HEK293 (cell line): ENCODE measurements around the gene RSU1.

Experiments used
- CTCF ChIA-PET: fragments of 350-600 bp; formaldehyde crosslinking; extraction: SDS; loops from one replicate; lab custom pipeline; 2021; ENCODE audit warnings: antibody characterized with exemption; lab: Yijun Ruan, JAX
- POLR2A ChIA-PET: fragments of 300-600 bp; formaldehyde crosslinking; extraction: SDS; loops from one replicate; lab custom pipeline; 2020; ENCODE audit warnings: antibody characterized with exemption, inconsistent platforms; lab: Yijun Ruan, JAX
- H3K27ac ChIP-seq: fragments of 200-500 bp; sonication (Bioruptor generic); 2 replicates; pipeline ENCODE4 v1.5.1; 2014; ENCODE audit warnings: low read depth, low read length, control low read depth, inconsistent platforms; ENCODE audit errors: extremely low read depth
- H3K36me3 ChIP-seq, 2 experiments: fragments of 200-500 bp in 1 of 2; sonication (Bioruptor generic) in 1 of 2; 1 replicate in 1 of 2; 2 replicates in 1 of 2; pipeline ENCODE4 v1.5.1; 2014 to 2017; ENCODE audit warnings: inconsistent platforms in 2 of 2, low read length in 2 of 2; ENCODE audit not compliant: control insufficient read depth in 2 of 2, insufficient read depth in 1 of 2
- H3K4me1 ChIP-seq: fragments of 200-500 bp; sonication (Bioruptor generic); 2 replicates; pipeline ENCODE4 v1.5.1; 2014; ENCODE audit warnings: mild to moderate bottlenecking, low read length, inconsistent platforms; ENCODE audit not compliant: control insufficient read depth, insufficient read depth
- H3K4me3 ChIP-seq: 2 replicates; pipeline ENCODE4 v1.5.1; 2011; ENCODE audit warnings: low read depth, mild to moderate bottlenecking, control low read depth, low read length, moderate library complexity
- H3K9me3 ChIP-seq: fragments of 200-500 bp; sonication (Bioruptor generic); 2 replicates; pipeline ENCODE4 v1.5.1; 2014; ENCODE audit warnings: low read depth, low read length, inconsistent platforms; ENCODE audit not compliant: control insufficient read depth, insufficient read depth
- GLIS2 ChIP-seq: fragments of 450-650 bp; formaldehyde crosslinking; IDR thresholded peaks from 2 replicates; pipeline ENCODE4 v1.5.1; 2016; ENCODE audit warnings: missing biosample characterization, missing genetic modification characterization
- KLF7 ChIP-seq: fragments of 450-650 bp; formaldehyde crosslinking; IDR thresholded peaks from 2 replicates; pipeline ENCODE4 v1.5.1; 2016; ENCODE audit warnings: missing biosample characterization, missing genetic modification characterization, borderline replicate concordance
- MZF1 ChIP-seq: fragments of 450-650 bp; formaldehyde crosslinking; IDR thresholded peaks from 2 replicates; pipeline ENCODE4 v1.5.1; 2017; ENCODE audit warnings: missing biosample characterization, missing genetic modification characterization, borderline replicate concordance
- PBX3 ChIP-seq: sonication (generic); formaldehyde crosslinking; IDR thresholded peaks from 2 replicates; pipeline ENCODE4 v1.8.1; 2022; ENCODE audit warnings: mild to moderate bottlenecking, moderate library complexity, missing genetic modification reagents
- SCRT1 ChIP-seq: fragments of 450-650 bp; formaldehyde crosslinking; IDR thresholded peaks from 2 replicates; pipeline ENCODE4 v1.5.1; 2016; ENCODE audit warnings: missing biosample characterization, missing genetic modification characterization, borderline replicate concordance
- SETDB1 ChIP-seq: IDR thresholded peaks from one replicate; pipeline ENCODE4 v1.6.1; 2017; ENCODE audit warnings: mild to moderate bottlenecking, low read length, moderate library complexity, mixed read lengths; ENCODE audit not compliant: insufficient read length
- SP7 ChIP-seq: fragments of 450-650 bp; formaldehyde crosslinking; IDR thresholded peaks from 2 replicates; pipeline ENCODE4 v1.5.1; 2016; ENCODE audit warnings: missing biosample characterization, missing genetic modification characterization
- ZBTB17 ChIP-seq: fragments of 450-650 bp; formaldehyde crosslinking; IDR thresholded peaks from 2 replicates; pipeline ENCODE4 v1.5.1; 2016; ENCODE audit warnings: missing biosample characterization, missing genetic modification characterization
- ZBTB7A ChIP-seq: fragments of 450-650 bp; formaldehyde crosslinking; IDR thresholded peaks from 2 replicates; pipeline ENCODE4 v1.5.1; 2016; ENCODE audit warnings: low read depth, missing biosample characterization, missing genetic modification characterization
- ZFP69B ChIP-seq: fragments of 450-650 bp; formaldehyde crosslinking; IDR thresholded peaks from 2 replicates; pipeline ENCODE4 v1.5.1; 2016; ENCODE audit warnings: missing biosample characterization, missing genetic modification characterization
- ZNF132 ChIP-seq: fragments of 450-650 bp; formaldehyde crosslinking; IDR thresholded peaks from 2 replicates; pipeline ENCODE4 v1.5.1; 2017; ENCODE audit warnings: missing biosample characterization, missing genetic modification characterization, borderline replicate concordance
- ZNF19 ChIP-seq: fragments of 450-650 bp; formaldehyde crosslinking; IDR thresholded peaks from 2 replicates; pipeline ENCODE4; 2016; ENCODE audit warnings: missing biosample characterization, missing genetic modification characterization, low read depth
- ZNF211 ChIP-seq: fragments of 450-650 bp; formaldehyde crosslinking; IDR thresholded peaks from 2 replicates; pipeline ENCODE4 v1.5.1; 2016; ENCODE audit warnings: low read depth, missing biosample characterization, missing genetic modification characterization
- ZNF24 ChIP-seq: fragments of 450-650 bp; formaldehyde crosslinking; IDR thresholded peaks from 2 replicates; pipeline ENCODE4 v1.5.1; 2016; ENCODE audit warnings: missing biosample characterization, missing genetic modification characterization
- ZNF292 ChIP-seq: fragments of 450-650 bp; formaldehyde crosslinking; IDR thresholded peaks from 2 replicates; pipeline ENCODE4 v1.5.1; 2016; ENCODE audit warnings: low read depth, missing biosample characterization, missing genetic modification characterization, borderline replicate concordance
- ZNF37A ChIP-seq: fragments of 450-650 bp; IDR thresholded peaks from 2 replicates; pipeline ENCODE4 v1.5.1; 2018; ENCODE audit warnings: missing biosample characterization, missing genetic modification characterization
- ZNF394 ChIP-seq: fragments of 450-650 bp; formaldehyde crosslinking; IDR thresholded peaks from 2 replicates; pipeline ENCODE4 v1.5.1; 2016; ENCODE audit warnings: missing biosample characterization, missing genetic modification characterization, mild to moderate bottlenecking, moderate library complexity, borderline replicate concordance
- ZNF433 ChIP-seq: fragments of 450-650 bp; formaldehyde crosslinking; IDR thresholded peaks from 2 replicates; pipeline ENCODE4 v1.5.1; 2016; ENCODE audit warnings: missing biosample characterization, missing genetic modification characterization, low read depth
- ZNF473 ChIP-seq: fragments of 450-650 bp; formaldehyde crosslinking; IDR thresholded peaks from 2 replicates; pipeline ENCODE4 v1.5.1; 2017; ENCODE audit warnings: missing biosample characterization, missing genetic modification characterization
- ZNF585B ChIP-seq: fragments of 450-650 bp; formaldehyde crosslinking; IDR thresholded peaks from 2 replicates; pipeline ENCODE4 v1.5.1; 2016; ENCODE audit warnings: missing biosample characterization, missing genetic modification characterization
- ZNF843 ChIP-seq: fragments of 450-650 bp; formaldehyde crosslinking; IDR thresholded peaks from 2 replicates; pipeline ENCODE4 v1.5.1; 2016; ENCODE audit warnings: missing biosample characterization, missing genetic modification characterization
- TF ChIP-seq, protein P1 (sequence below): fragments of 450-650 bp; formaldehyde crosslinking; IDR thresholded peaks from 2 replicates; pipeline ENCODE4 v1.5.1; 2016; ENCODE audit warnings: missing biosample characterization, missing genetic modification characterization
- TF ChIP-seq, protein P2 (sequence below): fragments of 450-650 bp; formaldehyde crosslinking; optimal IDR thresholded peaks from 2 replicates; pipeline ENCODE3; 2016; ENCODE audit warnings: missing biosample characterization, mild to moderate bottlenecking, missing genetic modification characterization
- TF ChIP-seq, protein P3 (sequence below): fragments of 450-650 bp; formaldehyde crosslinking; IDR thresholded peaks from 2 replicates; pipeline ENCODE4; 2016; ENCODE audit warnings: missing biosample characterization, missing genetic modification characterization
- TF ChIP-seq, protein P4 (sequence below): IDR thresholded peaks from 2 replicates; pipeline ENCODE4 v1.6.1; 2011; ENCODE audit warnings: mild to moderate bottlenecking, low read depth, low read length, borderline replicate concordance
- TF ChIP-seq, protein P5 (sequence below): fragments of 450-650 bp; formaldehyde crosslinking; IDR thresholded peaks from 2 replicates; pipeline ENCODE4 v1.5.1; 2017; ENCODE audit warnings: missing biosample characterization, missing genetic modification characterization

RSU1 gene

GRCh38 chr10:16748749-16749148 lies 68.5 kb downstream of the RSU1 start (continued):
- TF ChIP-seq MZF1 (tag by site-specific recombination) (no peak), PBX3 (no peak), SP7 (tag by site-specific recombination) (no peak), ZNF24 (tag by site-specific recombination) (no peak), ZFP69B (no peak), ZNF19 (tag by site-specific recombination) (no peak), SETDB1 (no peak), ZBTB17 (no peak)
- TF ChIP-seq, protein P1, sequence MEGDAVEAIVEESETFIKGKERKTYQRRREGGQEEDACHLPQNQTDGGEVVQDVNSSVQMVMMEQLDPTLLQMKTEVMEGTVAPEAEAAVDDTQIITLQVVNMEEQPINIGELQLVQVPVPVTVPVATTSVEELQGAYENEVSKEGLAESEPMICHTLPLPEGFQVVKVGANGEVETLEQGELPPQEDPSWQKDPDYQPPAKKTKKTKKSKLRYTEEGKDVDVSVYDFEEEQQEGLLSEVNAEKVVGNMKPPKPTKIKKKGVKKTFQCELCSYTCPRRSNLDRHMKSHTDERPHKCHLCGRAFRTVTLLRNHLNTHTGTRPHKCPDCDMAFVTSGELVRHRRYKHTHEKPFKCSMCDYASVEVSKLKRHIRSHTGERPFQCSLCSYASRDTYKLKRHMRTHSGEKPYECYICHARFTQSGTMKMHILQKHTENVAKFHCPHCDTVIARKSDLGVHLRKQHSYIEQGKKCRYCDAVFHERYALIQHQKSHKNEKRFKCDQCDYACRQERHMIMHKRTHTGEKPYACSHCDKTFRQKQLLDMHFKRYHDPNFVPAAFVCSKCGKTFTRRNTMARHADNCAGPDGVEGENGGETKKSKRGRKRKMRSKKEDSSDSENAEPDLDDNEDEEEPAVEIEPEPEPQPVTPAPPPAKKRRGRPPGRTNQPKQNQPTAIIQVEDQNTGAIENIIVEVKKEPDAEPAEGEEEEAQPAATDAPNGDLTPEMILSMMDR (tag by site-specific recombination): no peak
- TF ChIP-seq, protein P2, sequence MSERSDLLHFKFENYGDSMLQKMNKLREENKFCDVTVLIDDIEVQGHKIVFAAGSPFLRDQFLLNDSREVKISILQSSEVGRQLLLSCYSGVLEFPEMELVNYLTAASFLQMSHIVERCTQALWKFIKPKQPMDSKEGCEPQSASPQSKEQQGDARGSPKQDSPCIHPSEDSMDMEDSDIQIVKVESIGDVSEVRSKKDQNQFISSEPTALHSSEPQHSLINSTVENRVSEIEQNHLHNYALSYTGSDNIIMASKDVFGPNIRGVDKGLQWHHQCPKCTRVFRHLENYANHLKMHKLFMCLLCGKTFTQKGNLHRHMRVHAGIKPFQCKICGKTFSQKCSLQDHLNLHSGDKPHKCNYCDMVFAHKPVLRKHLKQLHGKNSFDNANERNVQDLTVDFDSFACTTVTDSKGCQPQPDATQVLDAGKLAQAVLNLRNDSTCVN (tag by site-specific recombination): no peak
- TF ChIP-seq, all 188 proteins: peak for 0

GRCh38 chr10:16746856-16747255 lies 70.4 kb downstream of the RSU1 start:
- POLR2A ChIA-PET: no interaction called here
- H3K9me3 ChIP-seq: no peaks in the 10 kb centered on the region
- TF ChIP-seq ZNF843 (tag by site-specific recombination): no peak
- TF ChIP-seq KLF7 (tag by site-specific recombination): no peak
- no peak for TF ChIP-seq ZNF473 (tag by site-specific recombination)
- no peak for TF ChIP-seq ZNF433
- TF ChIP-seq, protein P3, sequence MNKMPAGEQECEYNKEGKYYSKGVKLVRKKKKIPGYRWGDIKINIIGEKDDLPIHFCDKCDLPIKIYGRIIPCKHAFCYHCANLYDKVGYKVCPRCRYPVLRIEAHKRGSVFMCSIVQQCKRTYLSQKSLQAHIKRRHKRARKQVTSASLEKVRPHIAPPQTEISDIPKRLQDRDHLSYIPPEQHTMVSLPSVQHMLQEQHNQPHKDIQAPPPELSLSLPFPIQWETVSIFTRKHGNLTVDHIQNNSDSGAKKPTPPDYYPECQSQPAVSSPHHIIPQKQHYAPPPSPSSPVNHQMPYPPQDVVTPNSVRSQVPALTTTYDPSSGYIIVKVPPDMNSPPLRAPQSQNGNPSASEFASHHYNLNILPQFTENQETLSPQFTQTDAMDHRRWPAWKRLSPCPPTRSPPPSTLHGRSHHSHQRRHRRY (tag by site-specific recombination): no peak
- TF ChIP-seq ZNF585B (tag by site-specific recombination): no peak
- no peak for TF ChIP-seq GLIS2 (tag by site-specific recombination)
- no peak for TF ChIP-seq ZNF394 (tag by site-specific recombination)
- TF ChIP-seq, all 188 proteins: peak for 0
- Histone ChIP-seq H3K27ac (no peak overlapping the region), H3K4me3 (no peak overlapping the region), H3K36me3 (peaks cover 0 to 11% of the 10 kb centered on the region in 2 experiments; a peak in 1 of 3 replicates), H3K4me1 (no peaks in the 10 kb centered on the region)
- CTCF ChIA-PET: interaction anchor here (0.5 kb wide), 1 partner anchor 71 kb away, joined by 3 read pairs; no protein-coding TSS in a partner anchor

DNA sequence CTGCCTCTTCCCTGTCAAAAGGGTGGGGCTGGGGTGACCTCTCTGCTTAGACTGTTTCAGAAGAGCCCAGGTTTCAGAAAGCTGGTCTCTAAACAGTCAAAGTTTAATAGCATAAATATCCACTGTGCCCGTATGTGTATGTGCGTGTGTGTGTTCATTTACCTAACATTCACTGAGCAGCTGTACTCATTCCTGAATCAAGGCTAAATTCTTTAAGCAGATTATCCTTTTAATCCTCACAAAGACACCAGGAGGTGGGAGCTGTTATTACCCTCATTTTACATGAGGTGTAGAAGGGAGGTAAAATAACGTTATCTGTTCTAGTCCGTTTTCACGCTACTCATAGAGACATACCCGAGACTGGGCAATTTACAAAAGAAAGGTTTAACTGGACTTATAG lies 72.2 kb downstream of the RSU1 start:
- Histone ChIP-seq H3K36me3 (peaks cover 0 to 4% of the 10 kb centered on the region in 2 experiments; a peak in 1 of 3 replicates), H3K9me3 (no peaks in the 10 kb centered on the region), H3K27ac (no peak overlapping the region), H3K4me3 (no peak overlapping the region), H3K4me1 (no peaks in the 10 kb centered on the region)
- ChIA-PET POLR2A (no interaction called here), CTCF (no interaction called here)
- no peak for TF ChIP-seq ZNF132 (tag by site-specific recombination)
- no peak for TF ChIP-seq ZNF211 (tag by site-specific recombination)
- TF ChIP-seq, protein P4, sequence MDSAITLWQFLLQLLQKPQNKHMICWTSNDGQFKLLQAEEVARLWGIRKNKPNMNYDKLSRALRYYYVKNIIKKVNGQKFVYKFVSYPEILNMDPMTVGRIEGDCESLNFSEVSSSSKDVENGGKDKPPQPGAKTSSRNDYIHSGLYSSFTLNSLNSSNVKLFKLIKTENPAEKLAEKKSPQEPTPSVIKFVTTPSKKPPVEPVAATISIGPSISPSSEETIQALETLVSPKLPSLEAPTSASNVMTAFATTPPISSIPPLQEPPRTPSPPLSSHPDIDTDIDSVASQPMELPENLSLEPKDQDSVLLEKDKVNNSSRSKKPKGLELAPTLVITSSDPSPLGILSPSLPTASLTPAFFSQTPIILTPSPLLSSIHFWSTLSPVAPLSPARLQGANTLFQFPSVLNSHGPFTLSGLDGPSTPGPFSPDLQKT: no peak
- TF ChIP-seq ZBTB7A: no peak
- no peak for TF ChIP-seq ZNF292 (tag by site-specific recombination)
- no peak for TF ChIP-seq ZNF37A (tag by site-specific recombination)
- no peak for TF ChIP-seq ZNF24 (tag by site-specific recombination)
- TF ChIP-seq, protein P5, sequence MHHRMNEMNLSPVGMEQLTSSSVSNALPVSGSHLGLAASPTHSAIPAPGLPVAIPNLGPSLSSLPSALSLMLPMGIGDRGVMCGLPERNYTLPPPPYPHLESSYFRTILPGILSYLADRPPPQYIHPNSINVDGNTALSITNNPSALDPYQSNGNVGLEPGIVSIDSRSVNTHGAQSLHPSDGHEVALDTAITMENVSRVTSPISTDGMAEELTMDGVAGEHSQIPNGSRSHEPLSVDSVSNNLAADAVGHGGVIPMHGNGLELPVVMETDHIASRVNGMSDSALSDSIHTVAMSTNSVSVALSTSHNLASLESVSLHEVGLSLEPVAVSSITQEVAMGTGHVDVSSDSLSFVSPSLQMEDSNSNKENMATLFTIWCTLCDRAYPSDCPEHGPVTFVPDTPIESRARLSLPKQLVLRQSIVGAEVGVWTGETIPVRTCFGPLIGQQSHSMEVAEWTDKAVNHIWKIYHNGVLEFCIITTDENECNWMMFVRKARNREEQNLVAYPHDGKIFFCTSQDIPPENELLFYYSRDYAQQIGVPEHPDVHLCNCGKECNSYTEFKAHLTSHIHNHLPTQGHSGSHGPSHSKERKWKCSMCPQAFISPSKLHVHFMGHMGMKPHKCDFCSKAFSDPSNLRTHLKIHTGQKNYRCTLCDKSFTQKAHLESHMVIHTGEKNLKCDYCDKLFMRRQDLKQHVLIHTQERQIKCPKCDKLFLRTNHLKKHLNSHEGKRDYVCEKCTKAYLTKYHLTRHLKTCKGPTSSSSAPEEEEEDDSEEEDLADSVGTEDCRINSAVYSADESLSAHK (tag by site-specific recombination): no peak
- TF ChIP-seq SCRT1 (tag by site-specific recombination): no peak
